ENCODE measurements around the gene ZDHHC4.

DNA sequence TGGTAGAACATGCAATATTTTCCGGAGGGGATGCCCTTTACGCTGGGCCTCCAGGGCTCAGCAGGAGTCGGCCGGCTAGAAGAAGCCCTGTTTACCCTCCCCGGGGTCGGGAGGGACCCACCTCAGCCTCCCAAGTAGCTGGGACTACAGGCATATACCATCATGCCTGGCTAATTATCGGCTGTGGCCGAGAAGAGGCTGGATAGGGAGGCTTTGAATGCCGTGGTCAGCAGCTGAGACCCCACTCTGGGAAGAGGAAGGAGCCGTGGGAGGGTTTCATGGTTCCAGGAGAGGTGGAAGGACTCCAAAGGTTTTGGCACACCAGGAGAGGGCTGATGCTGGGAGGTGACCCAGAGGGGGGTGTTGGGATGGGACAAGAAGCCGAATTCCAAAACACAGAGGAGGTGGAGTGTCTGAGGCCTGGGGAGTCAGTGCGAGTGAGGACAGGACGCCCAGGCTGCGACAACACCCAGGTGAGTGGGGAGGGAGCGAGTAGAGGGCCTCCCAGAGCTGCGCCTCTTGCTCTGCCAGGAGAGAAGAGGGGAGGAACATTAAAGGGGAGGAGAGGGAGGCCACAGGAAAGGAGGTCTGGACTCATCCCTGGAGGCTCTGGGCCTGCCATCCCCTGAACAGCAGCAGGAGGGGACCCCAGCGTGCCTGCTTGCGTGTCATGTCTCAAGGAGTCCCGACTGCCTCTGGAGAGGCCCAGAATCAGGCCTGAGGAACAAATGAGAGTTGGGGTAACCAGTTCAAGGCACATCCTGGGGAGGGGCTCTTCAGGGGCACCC, 45.6 kb upstream of the ZDHHC4 start:
- TF ChIP-seq, protein P1, sequence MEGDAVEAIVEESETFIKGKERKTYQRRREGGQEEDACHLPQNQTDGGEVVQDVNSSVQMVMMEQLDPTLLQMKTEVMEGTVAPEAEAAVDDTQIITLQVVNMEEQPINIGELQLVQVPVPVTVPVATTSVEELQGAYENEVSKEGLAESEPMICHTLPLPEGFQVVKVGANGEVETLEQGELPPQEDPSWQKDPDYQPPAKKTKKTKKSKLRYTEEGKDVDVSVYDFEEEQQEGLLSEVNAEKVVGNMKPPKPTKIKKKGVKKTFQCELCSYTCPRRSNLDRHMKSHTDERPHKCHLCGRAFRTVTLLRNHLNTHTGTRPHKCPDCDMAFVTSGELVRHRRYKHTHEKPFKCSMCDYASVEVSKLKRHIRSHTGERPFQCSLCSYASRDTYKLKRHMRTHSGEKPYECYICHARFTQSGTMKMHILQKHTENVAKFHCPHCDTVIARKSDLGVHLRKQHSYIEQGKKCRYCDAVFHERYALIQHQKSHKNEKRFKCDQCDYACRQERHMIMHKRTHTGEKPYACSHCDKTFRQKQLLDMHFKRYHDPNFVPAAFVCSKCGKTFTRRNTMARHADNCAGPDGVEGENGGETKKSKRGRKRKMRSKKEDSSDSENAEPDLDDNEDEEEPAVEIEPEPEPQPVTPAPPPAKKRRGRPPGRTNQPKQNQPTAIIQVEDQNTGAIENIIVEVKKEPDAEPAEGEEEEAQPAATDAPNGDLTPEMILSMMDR (tag by site-specific recombination; IDR thresholded peaks at IDR 0.05): no peak
- TF ChIP-seq ZNF510 (tag by site-specific recombination; IDR thresholded peaks at IDR 0.05; ENCODE audit: insufficient replicate concordance) (no peak), ZNF202 (tag by site-specific recombination; IDR thresholded peaks at IDR 0.05; ENCODE audit: borderline replicate concordance) (no peak), ZSCAN30 (tag by site-specific recombination; IDR thresholded peaks at IDR 0.05) (no peak), ZNF311 (tag by site-specific recombination; IDR thresholded peaks at IDR 0.05; ENCODE audit: borderline replicate concordance) (no peak), KLF8 (tag by site-specific recombination; IDR thresholded peaks at IDR 0.05) (no peak), YY1 (tag by site-specific recombination; IDR thresholded peaks at IDR 0.05) (no peak), ZSCAN23 (tag by site-specific recombination; IDR thresholded peaks at IDR 0.05) (no peak), ZNF843 (tag by site-specific recombination; IDR thresholded peaks at IDR 0.05) (no peak)
- TF ChIP-seq, protein P2, sequence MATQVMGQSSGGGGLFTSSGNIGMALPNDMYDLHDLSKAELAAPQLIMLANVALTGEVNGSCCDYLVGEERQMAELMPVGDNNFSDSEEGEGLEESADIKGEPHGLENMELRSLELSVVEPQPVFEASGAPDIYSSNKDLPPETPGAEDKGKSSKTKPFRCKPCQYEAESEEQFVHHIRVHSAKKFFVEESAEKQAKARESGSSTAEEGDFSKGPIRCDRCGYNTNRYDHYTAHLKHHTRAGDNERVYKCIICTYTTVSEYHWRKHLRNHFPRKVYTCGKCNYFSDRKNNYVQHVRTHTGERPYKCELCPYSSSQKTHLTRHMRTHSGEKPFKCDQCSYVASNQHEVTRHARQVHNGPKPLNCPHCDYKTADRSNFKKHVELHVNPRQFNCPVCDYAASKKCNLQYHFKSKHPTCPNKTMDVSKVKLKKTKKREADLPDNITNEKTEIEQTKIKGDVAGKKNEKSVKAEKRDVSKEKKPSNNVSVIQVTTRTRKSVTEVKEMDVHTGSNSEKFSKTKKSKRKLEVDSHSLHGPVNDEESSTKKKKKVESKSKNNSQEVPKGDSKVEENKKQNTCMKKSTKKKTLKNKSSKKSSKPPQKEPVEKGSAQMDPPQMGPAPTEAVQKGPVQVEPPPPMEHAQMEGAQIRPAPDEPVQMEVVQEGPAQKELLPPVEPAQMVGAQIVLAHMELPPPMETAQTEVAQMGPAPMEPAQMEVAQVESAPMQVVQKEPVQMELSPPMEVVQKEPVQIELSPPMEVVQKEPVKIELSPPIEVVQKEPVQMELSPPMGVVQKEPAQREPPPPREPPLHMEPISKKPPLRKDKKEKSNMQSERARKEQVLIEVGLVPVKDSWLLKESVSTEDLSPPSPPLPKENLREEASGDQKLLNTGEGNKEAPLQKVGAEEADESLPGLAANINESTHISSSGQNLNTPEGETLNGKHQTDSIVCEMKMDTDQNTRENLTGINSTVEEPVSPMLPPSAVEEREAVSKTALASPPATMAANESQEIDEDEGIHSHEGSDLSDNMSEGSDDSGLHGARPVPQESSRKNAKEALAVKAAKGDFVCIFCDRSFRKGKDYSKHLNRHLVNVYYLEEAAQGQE (tag by site-specific recombination; IDR thresholded peaks at IDR 0.05): no peak

All from HEK293 (cell line).